Keratinocyte (primary cell): ENCODE results near the gene PMEPA1. TPM values are rescaled to one million over a fixed set of nuclear protein-coding genes. Genes with fewer than 3 reads are reported as not detected.

Source experiments
- DNase-seq: peaks from one replicate; pipeline ENCODE4 v3.0.0-alpha.2; 2011; ENCODE audit warnings: low read depth, missing footprints, low spot score
- FAIRE-seq: peaks from 2 replicates; lab custom pipeline; 2011; peaks lifted over from hg19 to GRCh38; lab: Jason Lieb, UNC
- H2AFZ ChIP-seq: 2 replicates; pipeline ENCODE4 v1.6.0; 2012; ENCODE audit warnings: low read length, control low read depth, inconsistent platforms; ENCODE audit not compliant: control insufficient read depth
- H3K27ac ChIP-seq: 2 replicates; pipeline ENCODE4 v1.5.1; 2011; ENCODE audit warnings: low read length; ENCODE audit not compliant: control insufficient read depth, insufficient read depth
- H3K27me3 ChIP-seq: 3 replicates; pipeline ENCODE4 v1.6.0; 2011; ENCODE audit warnings: low read length; ENCODE audit not compliant: control insufficient read depth, insufficient read depth; ENCODE audit errors: extremely low read depth
- H3K36me3 ChIP-seq, 2 experiments: 2 replicates in 1 of 2; 3 replicates in 1 of 2; pipeline ENCODE4 v1.5.1; 2011; ENCODE audit warnings: low read length in 2 of 2, mild to moderate bottlenecking in 1 of 2; ENCODE audit not compliant: control insufficient read depth in 2 of 2, insufficient read depth in 2 of 2; ENCODE audit errors: extremely low read depth in 1 of 2
- H3K4me1 ChIP-seq: 3 replicates; pipeline ENCODE4 v1.5.1; 2011; ENCODE audit warnings: low read length; ENCODE audit not compliant: control insufficient read depth, insufficient read depth; ENCODE audit errors: extremely low read depth
- H3K4me2 ChIP-seq: 3 replicates; pipeline ENCODE4 v1.6.0; 2011; ENCODE audit warnings: low read depth, low read length; ENCODE audit not compliant: control insufficient read depth, insufficient read depth; ENCODE audit errors: extremely low read depth
- H3K4me3 ChIP-seq, 3 experiments: fragments of 200-600 bp in 1 of 3; sonication (generic) in 1 of 3; 2 replicates in 2 of 3; 3 replicates in 1 of 3; pipeline ENCODE4 v1.5.1; 2011 to 2016; ENCODE audit warnings: low read length in 3 of 3, mild to moderate bottlenecking in 3 of 3, control low read depth in 2 of 3, inconsistent platforms in 1 of 3, low read depth in 1 of 3, mixed read lengths in 1 of 3, mixed run types in 1 of 3, moderate library complexity in 1 of 3; ENCODE audit not compliant: control insufficient read depth in 2 of 3, insufficient read depth in 2 of 3; ENCODE audit errors: extremely low read depth in 1 of 3
- H3K79me2 ChIP-seq: 2 replicates; pipeline ENCODE4 v1.6.0; 2012; ENCODE audit warnings: low read length; ENCODE audit not compliant: control insufficient read depth, insufficient read depth
- H3K9ac ChIP-seq: 3 replicates; pipeline ENCODE4 v1.6.0; 2011; ENCODE audit warnings: low read length; ENCODE audit not compliant: control insufficient read depth, insufficient read depth; ENCODE audit errors: extremely low read depth
- H3K9me1 ChIP-seq: 3 replicates; pipeline ENCODE4 v1.6.0; 2011; ENCODE audit warnings: low read length; ENCODE audit not compliant: control insufficient read depth, insufficient read depth; ENCODE audit errors: extremely low read depth
- H3K9me3 ChIP-seq: 2 replicates; pipeline ENCODE4 v1.5.1; 2012; ENCODE audit warnings: low read depth, low read length; ENCODE audit not compliant: control insufficient read depth
- H4K20me1 ChIP-seq: 3 replicates; pipeline ENCODE4 v1.6.0; 2011; ENCODE audit warnings: low read length; ENCODE audit not compliant: control insufficient read depth, insufficient read depth; ENCODE audit errors: extremely low read depth
- CTCF ChIP-seq, 3 experiments: IDR thresholded peaks in 1 of 3; conservative IDR thresholded peaks in 1 of 3; optimal IDR thresholded peaks in 1 of 3; 2 replicates in 2 of 3; 3 replicates in 1 of 3; pipeline versions ENCODE3 to v1.5.1; 2011; ENCODE audit warnings: low read length in 3 of 3, mild to moderate bottlenecking in 3 of 3, moderate library complexity in 2 of 3, control low read depth in 1 of 3, inconsistent platforms in 1 of 3; ENCODE audit not compliant: insufficient read depth in 2 of 3; ENCODE audit errors: extremely low read depth in 1 of 3
- EZH2 ChIP-seq: IDR thresholded peaks from one replicate; pipeline ENCODE4 v1.6.1; 2012; ENCODE audit warnings: inconsistent platforms, mild to moderate bottlenecking, low read length, moderate library complexity
- dilution Hi-C: fragments of 300-500 bp; cut with MboI; formaldehyde crosslinking; loops from one replicate; pipeline ENCODE4 v1.7.0; 2020; ENCODE audit warnings: low sequenced_read_pairs; ENCODE audit not compliant: extremely low pct_ligation_motif_present
- polyA plus RNA-seq, 5 experiments: library from polyadenylated mRNA; depleted of rRNA in 3 of 5; stranded (reverse) in 3 of 5; stranded (forward) in 1 of 5; unstranded in 1 of 5; fragments of >200 nt; gene quantifications; 1 replicate in 1 of 5; 2 replicates in 3 of 5; 3 replicates in 1 of 5; pipeline versions ENCODE4 v1.2.1 to v1.2.3, GENCODE V29; 2011 to 2012; ENCODE audit warnings: missing spikeins in 2 of 5, low read depth in 1 of 5, low replicate concordance in 1 of 5

PMEPA1 gene
- polyA plus RNA-seq, 1 donor (not counting 4 experiments of a cell fraction or from before 2014, with no cell fraction given) = 29.0 TPM

GRCh38 chr20:57704245-57704644 lies 5.6 kb downstream of the PMEPA1 start:
- H3K79me2 ChIP-seq = peaks cover 100% of the 10 kb centered on the region
- peak overlapping the region; percentile 10 for H3K9ac ChIP-seq
- no peak overlapping the region for H3K4me3 ChIP-seq
- peaks cover 13% of the 10 kb centered on the region for H3K9me1 ChIP-seq
- FAIRE-seq = no peak
- H3K27me3 ChIP-seq = no peaks in the 10 kb centered on the region
- H3K9me3 ChIP-seq = no peaks in the 10 kb centered on the region
- dilution Hi-C loops = no loop called here
- peaks cover 68% of the 10 kb centered on the region for H3K4me1 ChIP-seq
- peaks cover 8 to 65% of the 10 kb centered on the region in 2 experiments for H3K36me3 ChIP-seq
- H3K4me2 ChIP-seq = no peak overlapping the region
- peaks cover 54% of the 10 kb centered on the region for H4K20me1 ChIP-seq
- no peak overlapping the region for H3K27ac ChIP-seq
- no peak for DNase-seq
- TF ChIP-seq EZH2 (no peak), CTCF (optimal IDR thresholded peaks at IDR 0.05 in 1 of 3, IDR thresholded peaks at IDR 0.05 in 1 of 3, conservative IDR thresholded peaks at IDR 0.05 in 1 of 3; ENCODE audit: extremely low read depth in 1 of 3, insufficient read depth in 2 of 3, low read length in 3 of 3) (no peak)
- no peak overlapping the region for H2AFZ ChIP-seq

- no peak for TF ChIP-seq EZH2
- TF ChIP-seq CTCF (optimal IDR thresholded peaks at IDR 0.05 in 1 of 3, IDR thresholded peaks at IDR 0.05 in 1 of 3, conservative IDR thresholded peaks at IDR 0.05 in 1 of 3; ENCODE audit: extremely low read depth in 1 of 3, insufficient read depth in 2 of 3, low read length in 3 of 3) = no peak
- Histone ChIP-seq H3K36me3 (peaks cover 8 to 60% of the 10 kb centered on the region in 2 experiments), H4K20me1 (peaks cover 54% of the 10 kb centered on the region), H3K27ac (no peak overlapping the region), H2AFZ (no peak overlapping the region), H3K9me1 (peaks cover 13% of the 10 kb centered on the region), H3K9me3 (no peaks in the 10 kb centered on the region), H3K9ac (no peak overlapping the region), H3K27me3 (no peaks in the 10 kb centered on the region), H3K4me3 (no peak overlapping the region), H3K4me1 (peaks cover 78% of the 10 kb centered on the region), H3K4me2 (peak overlapping the region; percentile 6), H3K79me2 (peaks cover 91% of the 10 kb centered on the region)
- DNase-seq = no peak
- dilution Hi-C loops = no loop called here
- no peak for FAIRE-seq
These were observed 6.8 kb downstream of the PMEPA1 start for GRCh38 chr20:57703013-57703412.
